Measurements from ENCODE around the gene MTUS2. TPM values are rescaled to one million over a fixed set of nuclear protein-coding genes. Genes with fewer than 3 reads are reported as not detected.

Gene MTUS2
- total and polyA plus RNA-seq, 4 donors, result under 0.01 to 0.70 (median 0.15) TPM

GRCh38 chr13:29484236-29484635, 664.1 kb downstream of the MTUS2 start:
- TF ChIP-seq FOXA2 (IDR thresholded peaks at IDR 0.05), result no peak
- TF ChIP-seq CTCF (IDR thresholded peaks at IDR 0.05; ENCODE audit: low read depth, low read length, missing input control), result no peak
- TF ChIP-seq EGR1 (IDR thresholded peaks at IDR 0.05; ENCODE audit: low read depth in 2 of 2), result no peak
- no peak for TF ChIP-seq HNF4A (conservative IDR thresholded peaks at IDR 0.05)
- TF ChIP-seq ZBTB33 (IDR thresholded peaks at IDR 0.05), result no peak
- TF ChIP-seq TAF1 (conservative IDR thresholded peaks at IDR 0.05), result no peak
- no peak for TF ChIP-seq JUND (IDR thresholded peaks at IDR 0.05)
- TF ChIP-seq REST (IDR thresholded peaks at IDR 0.05), result no peak
- no peak for TF ChIP-seq RAD21 (IDR thresholded peaks at IDR 0.05)
- TF ChIP-seq GABPA (IDR thresholded peaks at IDR 0.05 in 1 of 2, conservative IDR thresholded peaks at IDR 0.05 in 1 of 2), result no peak
- H3K36me3 ChIP-seq (ENCODE audit: control insufficient read depth in 4 of 4, insufficient read depth in 3 of 4, low read depth in 1 of 4, low read length in 3 of 4), result no peaks in the 10 kb centered on the region
- WGBS, result 82% methylated on average over 7 of the region's 7 CpGs
- H3K27ac ChIP-seq (ENCODE audit: low read depth in 1 of 2, low read length in 2 of 2), result no peak overlapping the region
- H3K9ac ChIP-seq (ENCODE audit: low read depth in 1 of 2, low read length in 2 of 2), result no peak overlapping the region
- no peaks in the 10 kb centered on the region for H3K4me1 ChIP-seq (ENCODE audit: control insufficient read depth in 4 of 4, insufficient read depth in 4 of 4, low read length in 3 of 4)
- H3K9me3 ChIP-seq (ENCODE audit: control insufficient read depth in 4 of 4, low read length in 3 of 4), result no peaks in the 10 kb centered on the region
- H3K27me3 ChIP-seq (ENCODE audit: control insufficient read depth in 4 of 4, insufficient read depth in 4 of 4, low read length in 3 of 4), result no peaks in the 10 kb centered on the region
- H3K4me3 ChIP-seq (ENCODE audit: low read depth in 1 of 3, low read length in 3 of 3), result no peak overlapping the region
- DNase-seq (ENCODE audit: low spot score), result no peak

- Histone ChIP-seq H3K4me3 (ENCODE audit: low read depth in 1 of 3, low read length in 3 of 3) (no peak overlapping the region), H3K9me3 (ENCODE audit: control insufficient read depth in 4 of 4, low read length in 3 of 4) (no peaks in the 10 kb centered on the region), H3K9ac (ENCODE audit: low read depth in 1 of 2, low read length in 2 of 2) (no peak overlapping the region), H3K4me1 (ENCODE audit: control insufficient read depth in 4 of 4, insufficient read depth in 4 of 4, low read length in 3 of 4) (no peaks in the 10 kb centered on the region), H3K27me3 (ENCODE audit: control insufficient read depth in 4 of 4, insufficient read depth in 4 of 4, low read length in 3 of 4) (no peaks in the 10 kb centered on the region), H3K27ac (ENCODE audit: low read depth in 1 of 2, low read length in 2 of 2) (no peak overlapping the region), H3K36me3 (ENCODE audit: control insufficient read depth in 4 of 4, insufficient read depth in 3 of 4, low read depth in 1 of 4, low read length in 3 of 4) (no peaks in the 10 kb centered on the region)
- no peak for DNase-seq (ENCODE audit: low spot score)
- no peak for TF ChIP-seq JUND (IDR thresholded peaks at IDR 0.05)
- TF ChIP-seq REST (IDR thresholded peaks at IDR 0.05), result no peak
- no peak for TF ChIP-seq MAX (IDR thresholded peaks at IDR 0.05)
- no peak for TF ChIP-seq ZBTB33 (IDR thresholded peaks at IDR 0.05)
- no peak for TF ChIP-seq RAD21 (IDR thresholded peaks at IDR 0.05)
- TF ChIP-seq SP1 (IDR thresholded peaks at IDR 0.05), result no peak
- no peak for TF ChIP-seq ATF3 (IDR thresholded peaks at IDR 0.05)
- TF ChIP-seq CTCF (IDR thresholded peaks at IDR 0.05; ENCODE audit: low read depth, low read length, missing input control), result no peak
- TF ChIP-seq HNF4A (conservative IDR thresholded peaks at IDR 0.05), result no peak
- WGBS, result 87% methylated on average over 7 of the region's 7 CpGs
Measured at GRCh38 chr13:29484796-29485195, 664.7 kb downstream of the MTUS2 start.
